GM18867 (cell line): ENCODE data around the gene INTS1.
"Not testable (repeated sequence)": the region's sequence is repeated elsewhere in the genome, so short reads cannot be mapped to it uniquely, and the experiment has no call there.

Experiments
- ATAC-seq: cut with Tn5 transposase; IDR thresholded peaks from one replicate; pipeline ENCODE4 v1.9.1; 2021; ENCODE audit warnings: mild to moderate bottlenecking, moderate library complexity; ENCODE audit not compliant: unreplicated experiment

Gene INTS1

DNA sequence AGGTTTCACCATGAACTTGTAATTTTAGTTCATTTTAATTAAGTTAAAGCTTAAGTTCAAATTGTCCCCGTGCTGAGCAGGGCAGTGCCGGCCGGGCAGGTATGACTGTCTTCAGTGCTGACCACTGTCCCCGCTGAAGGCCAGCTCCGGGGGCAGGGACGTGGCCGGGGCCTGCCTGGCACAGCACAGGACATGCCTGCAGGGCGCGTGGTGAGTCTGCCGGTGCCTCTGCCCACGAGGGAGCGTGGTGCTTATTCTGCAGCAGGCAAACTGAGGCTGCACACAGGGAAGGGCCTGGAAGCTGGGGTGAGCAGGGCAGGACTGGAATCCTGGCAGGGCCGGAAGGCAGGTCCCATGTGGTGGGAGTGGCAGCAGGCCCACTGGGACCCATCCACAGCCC is 54.7 kb downstream of the INTS1 start:
- ATAC-seq = no peak

DNA sequence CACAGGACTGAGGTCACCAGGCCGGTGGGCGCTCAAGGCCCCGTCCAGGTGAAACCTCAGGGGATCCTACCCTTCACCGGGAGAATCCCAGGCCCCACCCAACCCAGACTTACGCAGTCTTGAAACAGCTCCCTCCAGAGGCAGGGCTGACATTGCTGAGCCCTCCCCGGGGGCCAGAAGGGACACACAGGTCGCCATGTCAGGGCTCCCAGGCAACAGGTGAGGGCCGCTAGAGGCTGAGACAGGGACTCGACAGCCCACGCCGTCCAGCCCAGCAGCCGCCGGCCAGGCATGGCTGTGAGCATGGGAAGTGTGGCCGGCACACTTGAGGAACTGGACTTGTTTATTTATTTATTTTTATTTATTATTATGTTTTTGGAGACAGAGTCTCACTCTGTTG is 55.2 kb downstream of the INTS1 start:
- ATAC-seq = no peak

DNA sequence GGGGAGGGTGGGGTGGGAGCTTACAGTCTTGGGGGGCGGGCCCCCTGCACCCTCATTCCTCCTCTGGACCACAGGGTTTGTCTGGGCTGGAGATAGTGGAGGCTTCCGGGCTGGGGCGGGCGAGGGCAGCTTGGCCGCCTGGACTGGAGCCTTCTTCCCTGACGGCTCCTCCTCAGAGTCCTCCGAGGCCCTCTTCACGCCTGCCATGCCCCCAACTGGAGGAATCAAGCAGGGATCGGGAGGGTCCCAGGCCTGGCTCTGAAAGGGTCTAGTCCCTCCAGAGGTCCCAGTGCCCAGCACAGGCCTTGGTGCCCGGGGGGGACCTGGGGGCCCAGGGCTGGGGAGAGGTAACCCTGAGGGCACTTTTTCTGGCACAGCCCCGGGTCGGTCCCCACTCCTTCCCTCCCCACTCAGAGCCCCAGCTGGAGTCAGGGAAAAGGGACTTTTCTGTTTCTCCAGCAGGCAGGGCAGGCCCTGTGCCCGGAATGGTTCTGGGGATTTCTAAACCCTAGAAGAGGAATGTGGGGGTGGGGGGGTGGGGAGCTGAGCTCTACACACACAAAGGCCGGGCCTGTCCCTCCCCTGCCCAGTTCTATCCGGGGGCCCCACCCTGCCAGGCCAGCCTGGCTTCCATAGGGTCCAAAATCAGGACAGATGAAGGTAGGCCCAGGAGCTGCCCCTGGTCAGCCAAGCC is 56.5 kb downstream of the INTS1 start:
- no peak for ATAC-seq

DNA sequence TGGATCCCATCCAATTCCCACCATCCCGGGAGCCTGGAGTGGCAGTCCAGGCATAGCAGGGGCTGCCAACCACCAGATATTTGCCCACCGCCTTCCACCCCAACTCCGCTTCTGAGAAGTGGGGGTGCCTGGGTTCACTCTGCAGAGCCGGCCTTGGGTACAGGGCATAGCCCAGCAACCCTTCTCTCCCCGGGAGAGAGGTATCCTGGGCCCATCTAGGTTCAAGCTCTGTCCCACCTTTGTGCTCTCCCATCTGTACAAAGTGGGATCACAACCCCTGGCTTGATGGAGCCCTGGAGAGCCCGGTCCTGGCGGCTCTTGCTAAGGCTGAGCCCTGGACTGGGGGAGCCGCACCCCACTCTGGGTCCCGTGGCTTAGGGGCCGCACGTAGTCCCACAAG is 57.1 kb downstream of the INTS1 start:
- ATAC-seq = no peak

GRCh38 chr7:1446620-1447032 is 57.6 kb downstream of the INTS1 start:
- ATAC-seq = no peak

DNA sequence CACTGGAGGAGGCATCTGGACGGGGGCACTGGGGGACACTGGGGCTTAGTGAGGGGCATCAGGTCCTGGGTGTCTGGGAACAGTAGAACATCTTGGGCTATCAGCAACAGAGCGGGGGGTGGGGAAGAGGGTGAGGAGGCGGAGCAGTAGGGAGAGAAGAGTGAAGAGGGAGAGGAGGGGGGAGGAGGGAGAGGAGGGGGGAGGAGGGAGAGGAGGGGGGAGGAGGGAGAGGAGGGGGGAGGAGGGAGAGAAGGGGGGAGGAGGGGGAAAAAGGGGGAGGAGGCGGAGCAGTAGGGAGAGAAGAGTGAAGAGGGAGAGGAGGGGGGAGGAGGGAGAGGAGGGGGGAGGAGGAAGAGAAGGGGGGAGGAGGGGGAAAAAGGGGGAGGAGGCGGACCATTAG is 58.2 kb downstream of the INTS1 start:
- ATAC-seq = not testable (repeated sequence)

GRCh38 chr7:1445341-1445740 is 58.8 kb downstream of the INTS1 start:
- no peak for ATAC-seq

GRCh38 chr7:1444925-1445322 is 59.3 kb downstream of the INTS1 start:
- ATAC-seq = no peak

DNA sequence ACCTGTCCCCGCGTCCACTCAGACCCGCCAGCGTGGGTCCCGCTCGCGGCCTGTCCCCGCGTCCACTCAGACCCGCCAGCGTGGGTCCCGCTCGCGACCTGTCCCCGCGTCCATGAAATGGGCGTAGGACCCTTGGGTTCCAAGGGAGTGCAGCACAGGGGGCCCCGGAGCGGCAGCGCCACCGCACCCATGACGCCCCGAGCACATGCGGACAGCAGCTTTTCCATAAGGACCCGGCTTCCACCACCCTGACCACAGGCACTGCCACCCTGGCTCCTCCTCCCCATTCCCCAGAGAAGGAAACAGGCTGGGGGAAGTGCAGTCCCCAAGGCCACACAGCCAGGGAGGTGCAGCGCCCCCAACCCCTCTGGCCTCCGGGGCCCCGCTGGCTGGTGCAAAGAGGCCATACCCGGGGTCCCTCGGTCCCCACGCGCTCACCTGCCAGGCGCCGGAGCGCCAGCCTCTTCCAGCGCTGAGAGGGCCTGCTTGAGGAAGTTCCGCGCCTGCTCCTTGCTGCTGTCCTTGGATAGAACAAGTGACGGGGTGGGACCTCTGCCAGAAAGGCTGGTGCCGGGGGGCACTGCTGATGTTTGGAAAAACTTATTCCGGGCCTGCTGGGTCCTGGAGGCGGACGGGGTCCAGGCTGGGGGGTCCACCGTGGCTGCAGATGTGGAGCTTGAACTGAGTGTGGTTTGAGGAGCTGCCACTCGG is 59.8 kb downstream of the INTS1 start:
- no peak for ATAC-seq

- ATAC-seq = not testable (repeated sequence)
Observed at GRCh38 chr7:1443587-1444200, 60.5 kb downstream of the INTS1 start.

GRCh38 chr7:1442355-1443124 is 61.6 kb downstream of the INTS1 start:
- ATAC-seq = no peak

DNA sequence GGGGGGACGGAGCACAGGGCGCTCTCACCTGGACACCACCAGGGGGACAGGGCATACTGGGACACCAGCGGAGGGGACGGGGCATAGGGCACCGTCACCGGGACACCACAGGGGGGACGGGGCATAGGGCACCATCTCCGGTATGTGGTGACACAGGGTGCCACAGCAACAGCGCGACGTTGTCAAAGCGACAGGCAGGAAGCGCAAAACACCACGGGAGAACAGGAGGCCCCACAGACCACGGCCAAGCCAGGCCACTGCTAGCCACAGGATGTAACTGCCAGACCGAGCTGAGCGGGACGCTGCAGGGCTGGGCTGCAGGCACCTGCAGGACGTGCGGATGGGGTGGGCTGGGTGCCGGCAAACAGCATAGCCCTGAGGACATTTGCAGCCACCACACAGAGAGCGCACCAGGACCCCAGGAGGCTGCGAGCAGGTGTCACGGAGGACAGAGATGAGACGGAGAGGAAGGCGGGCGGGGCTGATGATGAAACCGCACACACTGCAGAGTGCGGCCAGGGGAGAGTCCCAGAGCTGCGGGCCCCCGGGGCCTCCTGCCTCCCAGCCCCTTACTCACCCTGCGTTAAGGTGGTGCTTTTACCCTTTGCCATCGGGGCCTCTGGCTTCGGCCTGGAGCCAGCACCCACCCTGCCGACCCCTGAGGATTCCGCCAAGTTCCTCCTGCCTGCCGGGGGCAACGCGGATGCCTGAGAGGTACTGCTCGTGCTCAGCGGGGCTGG is 62.4 kb downstream of the INTS1 start:
- ATAC-seq = no peak

GRCh38 chr7:1440620-1441019 is 63.6 kb downstream of the INTS1 start:
- no peak for ATAC-seq

DNA sequence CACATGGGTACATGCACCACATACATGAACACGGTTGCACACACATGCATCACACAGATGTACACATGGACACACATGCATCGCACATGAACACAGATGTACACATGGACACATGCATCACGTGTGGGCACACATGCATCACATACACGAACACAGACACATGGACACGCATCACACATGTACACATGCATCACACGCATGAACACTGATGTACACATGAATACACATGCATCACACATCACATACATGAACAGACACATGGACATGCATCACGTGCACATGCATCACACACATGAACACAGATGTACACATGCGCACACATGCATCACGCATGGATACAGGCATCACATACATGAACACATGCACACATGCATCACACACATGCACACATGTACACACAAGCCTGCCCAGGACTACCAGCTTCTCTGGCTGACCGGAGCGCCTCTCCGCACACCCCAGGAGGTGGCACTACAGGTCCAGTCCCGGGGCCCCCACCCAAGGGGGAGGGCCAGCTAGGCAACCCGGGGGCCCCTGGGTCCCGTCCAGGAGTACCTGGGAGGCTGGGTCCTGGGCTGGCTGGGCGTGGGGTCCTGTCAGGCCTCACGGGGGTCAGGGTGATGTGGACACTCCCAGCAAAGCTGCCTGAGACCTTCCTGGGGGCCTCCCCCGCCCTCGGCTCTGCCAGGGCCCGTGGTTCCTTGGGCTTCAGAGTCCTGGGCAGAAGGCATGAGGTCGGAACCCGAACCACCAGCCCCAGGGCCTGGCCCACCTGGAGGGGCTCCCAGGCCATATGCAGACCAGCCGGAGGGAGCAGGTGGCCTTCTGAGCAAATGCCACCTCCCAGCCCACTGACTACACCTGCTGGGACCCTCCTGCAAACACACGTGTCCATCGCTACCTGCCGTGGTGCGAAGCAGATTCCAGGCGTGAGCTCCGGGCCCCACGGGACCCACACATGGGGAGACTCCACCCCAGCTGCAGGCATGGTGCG is 64.5 kb downstream of the INTS1 start:
- no peak for ATAC-seq

DNA sequence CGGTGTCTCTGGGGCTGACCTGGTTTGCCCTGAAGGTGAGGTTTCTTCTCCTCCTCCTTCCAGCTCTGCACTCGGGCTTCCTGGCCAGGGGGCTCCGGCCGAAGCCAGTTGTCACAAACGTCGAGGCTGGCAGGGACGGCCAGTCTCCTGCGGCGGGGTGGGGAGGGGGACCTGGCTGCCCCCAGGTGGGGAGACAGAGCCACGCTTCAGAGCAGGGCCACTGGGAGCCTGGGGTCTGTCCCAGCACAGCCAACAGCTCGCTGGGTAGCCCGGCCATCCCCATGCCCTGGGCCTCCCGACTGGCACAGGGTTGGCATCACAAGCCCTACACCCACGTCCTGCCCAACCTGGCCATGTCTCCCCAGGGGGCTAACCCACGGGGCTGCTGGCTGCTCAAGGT is 65.4 kb downstream of the INTS1 start:
- ATAC-seq = no peak

GRCh38 chr7:1438208-1438607 is 66.0 kb downstream of the INTS1 start:
- no peak for ATAC-seq

GRCh38 chr7:1437155-1437880 is 66.9 kb downstream of the INTS1 start:
- no peak for ATAC-seq

DNA sequence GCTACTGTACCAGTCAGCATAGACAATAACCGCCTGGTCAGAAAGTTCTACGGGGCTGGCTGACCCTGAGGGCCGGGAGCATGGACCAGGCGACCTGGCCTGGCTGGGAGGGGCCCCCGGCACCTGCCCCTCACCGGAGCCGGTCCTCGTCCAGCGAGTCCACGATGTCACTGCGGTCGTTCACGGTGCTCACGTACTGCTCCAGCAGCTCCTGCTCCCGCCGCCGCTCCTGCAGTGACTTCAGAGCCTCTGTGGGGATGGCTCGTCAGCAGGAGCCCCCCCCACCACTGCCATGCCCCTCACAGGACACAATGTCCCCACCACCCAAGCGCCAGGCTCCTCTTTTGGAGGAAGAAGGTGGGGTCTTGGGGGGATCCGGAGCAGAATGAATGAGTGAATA is 67.6 kb downstream of the INTS1 start:
- no peak for ATAC-seq
